Measurements from ENCODE around the gene ITPK1. TPM values are rescaled to one million over a fixed set of nuclear protein-coding genes. Genes with fewer than 3 reads are reported as not detected.

ITPK1 gene
- total RNA-seq, 2 donors from 2014 or later: 29.4 to 36.1 TPM

DNA sequence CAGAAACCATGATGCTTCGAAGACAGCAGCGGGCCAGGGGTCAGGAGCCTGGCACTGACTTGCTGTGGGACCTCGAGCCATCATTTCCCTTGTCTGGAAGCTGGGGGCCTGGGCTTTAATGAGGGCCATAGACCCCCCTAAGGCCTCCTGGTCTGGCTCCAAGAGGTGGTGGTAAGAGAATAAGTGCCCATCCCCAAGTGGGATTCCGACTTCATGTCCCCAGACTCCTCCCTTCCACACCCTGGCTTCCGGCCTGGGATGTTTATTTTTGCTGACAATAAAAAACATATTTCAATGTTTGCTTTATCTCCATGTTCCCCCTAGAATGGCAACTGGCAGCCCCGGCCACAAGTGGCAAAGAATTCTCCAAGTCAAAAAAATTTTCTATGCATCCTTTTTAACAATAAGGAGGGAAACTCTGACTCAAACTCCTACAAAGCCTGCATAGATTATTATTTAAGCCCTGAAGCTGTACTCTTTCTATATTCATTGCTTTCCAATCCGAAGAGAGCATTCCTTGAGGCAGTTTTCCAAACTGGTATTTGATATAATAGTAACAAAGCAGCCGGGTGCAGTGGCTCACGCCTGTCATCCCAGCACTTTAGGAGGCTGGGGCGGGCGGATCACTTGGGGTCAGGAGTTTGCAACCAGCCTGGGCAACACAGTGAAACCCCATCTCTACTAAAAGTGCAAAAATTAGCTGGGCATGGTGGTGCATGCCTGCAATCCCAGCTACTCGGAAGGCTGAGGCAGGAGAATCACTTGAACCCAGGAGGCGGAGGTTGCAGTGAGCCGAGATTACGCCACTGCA, 84.0 kb downstream of the ITPK1 start:
- DNase-seq (no peak), ATAC-seq (no peak)
- H3K36me3 Mint-ChIP-seq (ENCODE audit: low read depth): peaks cover 3% of the 10 kb centered on the region
- H3K9me3 ChIP-seq (ENCODE audit: control insufficient read depth, low read length, poor library complexity, severe bottlenecking): no peaks in the 10 kb centered on the region
- H3K4me1 Mint-ChIP-seq: peaks cover 24% of the 10 kb centered on the region
- H3K27me3 Mint-ChIP-seq: no peaks in the 10 kb centered on the region
- H3K27ac Mint-ChIP-seq: no peak overlapping the region
- no peak overlapping the region for H3K4me3 Mint-ChIP-seq

DNA sequence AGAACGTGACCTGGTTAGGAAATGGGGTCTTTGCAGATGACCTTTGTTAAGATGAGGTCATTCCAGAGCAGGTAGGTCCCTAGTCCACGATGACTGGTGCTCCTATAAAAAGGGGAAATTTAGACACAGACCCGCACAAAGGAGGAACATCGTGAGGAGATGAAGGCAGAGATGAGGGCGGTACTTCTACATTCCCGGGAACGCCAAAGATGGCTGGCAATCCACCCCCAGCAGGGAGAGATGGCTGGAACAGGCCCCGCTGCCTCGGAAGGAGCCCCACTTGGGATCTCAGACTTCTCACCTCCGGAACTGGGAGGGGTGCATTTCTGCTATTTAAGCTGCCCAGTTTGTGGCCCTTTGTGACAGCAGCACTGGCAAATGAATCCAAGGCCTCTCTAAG, 85.0 kb downstream of the ITPK1 start:
- ATAC-seq (no peak), DNase-seq (no peak)
- Mint-ChIP-seq H3K4me3 (no peak overlapping the region), H3K36me3 (ENCODE audit: low read depth) (peaks cover 3% of the 10 kb centered on the region), H3K27ac (no peak overlapping the region), H3K27me3 (no peaks in the 10 kb centered on the region), H3K4me1 (peaks cover 24% of the 10 kb centered on the region)
- no peaks in the 10 kb centered on the region for H3K9me3 ChIP-seq (ENCODE audit: control insufficient read depth, low read length, poor library complexity, severe bottlenecking)

DNA sequence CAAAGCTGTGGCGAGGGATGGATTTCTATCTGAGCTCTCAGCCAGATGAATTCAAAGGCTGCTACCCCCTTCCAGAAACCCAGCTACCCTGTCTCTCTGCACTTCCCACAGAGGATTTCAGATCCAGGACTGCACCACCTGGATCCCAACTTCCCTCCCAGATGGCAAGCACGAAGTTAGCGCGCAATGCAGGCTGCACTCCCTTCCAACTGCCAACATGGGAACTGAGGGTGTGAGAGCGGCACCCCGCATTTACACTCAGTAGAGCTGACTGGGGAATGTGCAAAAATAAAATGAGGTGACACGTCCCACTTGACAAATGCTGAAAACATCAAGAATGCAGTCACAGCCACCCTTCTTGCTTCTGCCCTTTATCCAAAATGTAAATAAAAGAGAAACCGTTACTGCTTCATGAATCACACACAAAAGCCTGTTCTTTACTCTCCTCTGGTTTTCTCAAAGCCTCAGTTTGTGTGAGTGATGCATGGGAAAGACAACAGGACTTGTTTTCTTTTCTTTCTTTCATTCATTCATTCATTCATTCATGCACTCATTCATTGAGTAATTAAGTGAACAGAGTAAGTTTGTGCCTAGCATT, 85.7 kb downstream of the ITPK1 start:
- no peak overlapping the region for H3K4me3 Mint-ChIP-seq
- H3K27me3 Mint-ChIP-seq: no peaks in the 10 kb centered on the region
- no peak for DNase-seq
- H3K4me1 Mint-ChIP-seq: peaks cover 27% of the 10 kb centered on the region
- no peak overlapping the region for H3K27ac Mint-ChIP-seq
- ATAC-seq: no peak
- no peaks in the 10 kb centered on the region for H3K9me3 ChIP-seq (ENCODE audit: control insufficient read depth, low read length, poor library complexity, severe bottlenecking)
- peaks cover 3% of the 10 kb centered on the region for H3K36me3 Mint-ChIP-seq (ENCODE audit: low read depth)

DNA sequence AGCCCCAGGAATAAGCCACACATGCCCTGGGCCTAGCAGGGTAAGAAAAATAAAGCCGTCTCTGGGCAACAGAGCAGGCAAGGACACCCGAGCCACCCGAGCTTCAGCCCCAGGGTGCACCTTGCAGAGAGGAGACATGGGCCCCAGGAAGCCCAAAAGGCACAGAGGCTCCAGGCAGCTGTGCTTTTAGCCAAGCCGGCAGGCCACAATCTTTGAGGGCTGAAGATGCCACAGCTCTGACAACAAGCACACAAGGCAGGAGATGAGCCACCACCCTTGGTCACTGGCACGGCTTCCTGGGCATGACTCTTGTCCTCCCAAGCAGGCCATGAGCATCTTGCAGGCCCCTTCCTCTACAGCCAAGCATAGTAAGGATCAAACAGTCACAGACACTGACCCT, 86.3 kb downstream of the ITPK1 start:
- no peak for DNase-seq
- no peaks in the 10 kb centered on the region for H3K9me3 ChIP-seq (ENCODE audit: control insufficient read depth, low read length, poor library complexity, severe bottlenecking)
- no peak overlapping the region for H3K27ac Mint-ChIP-seq
- peaks cover 3% of the 10 kb centered on the region for H3K36me3 Mint-ChIP-seq (ENCODE audit: low read depth)
- ATAC-seq: no peak
- H3K4me1 Mint-ChIP-seq: peaks cover 24% of the 10 kb centered on the region
- no peaks in the 10 kb centered on the region for H3K27me3 Mint-ChIP-seq
- no peak overlapping the region for H3K4me3 Mint-ChIP-seq

DNA sequence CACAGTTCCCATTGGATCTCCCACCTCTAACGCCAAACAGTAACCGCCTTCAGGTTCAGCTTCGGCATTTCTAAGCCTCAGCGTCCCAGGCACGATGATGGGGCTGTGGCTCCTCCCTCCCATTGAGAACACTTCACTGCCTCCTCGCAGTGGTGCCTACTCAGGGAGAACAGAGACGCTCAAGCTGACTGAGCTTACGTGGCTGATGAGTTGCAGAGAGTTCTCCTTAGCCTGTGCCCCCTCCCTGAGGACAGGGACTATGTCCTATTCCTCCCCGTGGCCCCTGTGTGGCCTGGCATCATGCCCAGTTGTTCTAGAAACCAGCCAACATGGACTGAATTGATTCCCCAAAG, 87.0 kb downstream of the ITPK1 start:
- peaks cover 3% of the 10 kb centered on the region for H3K36me3 Mint-ChIP-seq (ENCODE audit: low read depth)
- no peaks in the 10 kb centered on the region for H3K27me3 Mint-ChIP-seq
- H3K27ac Mint-ChIP-seq: no peak overlapping the region
- DNase-seq (no peak), ATAC-seq (no peak)
- H3K4me1 Mint-ChIP-seq: peaks cover 23% of the 10 kb centered on the region
- no peak overlapping the region for H3K4me3 Mint-ChIP-seq
- H3K9me3 ChIP-seq (ENCODE audit: control insufficient read depth, low read length, poor library complexity, severe bottlenecking): no peaks in the 10 kb centered on the region

DNA sequence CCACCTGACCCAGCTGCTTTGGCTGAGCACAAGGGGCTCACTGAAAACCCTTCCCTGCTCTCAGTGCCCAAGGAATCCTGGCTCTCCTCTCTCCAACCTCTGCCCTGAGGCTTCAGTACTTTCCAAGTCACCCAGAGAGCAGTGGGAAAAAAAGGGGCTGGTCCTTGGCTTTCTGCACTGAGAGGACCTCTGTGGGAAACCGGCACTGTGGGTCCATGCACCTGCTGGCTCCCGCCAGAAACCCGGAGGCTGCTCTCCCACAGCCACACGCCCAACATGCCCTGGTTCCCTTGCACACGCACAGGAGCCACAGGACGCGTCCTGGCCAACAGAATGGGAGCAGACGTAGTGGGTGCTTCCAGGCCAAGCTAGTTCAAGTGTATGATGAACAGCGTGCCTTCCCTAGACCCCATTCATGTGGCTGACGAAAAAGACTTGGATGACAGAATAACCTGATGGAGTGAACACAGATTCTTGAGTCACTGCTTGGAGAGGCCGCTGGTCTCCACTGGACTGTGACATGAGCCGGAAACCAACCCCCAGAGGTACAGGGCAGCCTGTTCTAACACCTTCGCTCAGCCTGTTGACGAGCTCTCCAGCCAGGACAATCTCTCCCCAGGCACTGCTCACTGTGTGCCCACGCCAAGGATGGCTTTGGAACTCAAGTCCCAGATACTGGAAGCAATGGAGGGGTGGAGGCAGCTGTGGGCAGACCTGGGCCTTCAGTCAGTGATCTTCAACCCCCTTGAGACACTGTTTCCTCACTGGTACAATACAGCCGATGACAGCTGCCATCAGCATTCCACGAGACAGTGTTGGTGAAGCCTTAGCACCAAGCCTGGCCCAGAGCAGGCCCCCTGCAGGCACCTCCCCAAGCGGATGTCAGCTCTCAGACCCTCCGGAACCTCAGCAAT, 87.7 kb downstream of the ITPK1 start:
- Mint-ChIP-seq H3K4me1 (peaks cover 17% of the 10 kb centered on the region), H3K27ac (no peak overlapping the region), H3K4me3 (no peak overlapping the region), H3K27me3 (no peaks in the 10 kb centered on the region), H3K36me3 (ENCODE audit: low read depth) (peaks cover 3% of the 10 kb centered on the region)
- ATAC-seq (no peak), DNase-seq (no peak)
- H3K9me3 ChIP-seq (ENCODE audit: control insufficient read depth, low read length, poor library complexity, severe bottlenecking): no peaks in the 10 kb centered on the region

DNA sequence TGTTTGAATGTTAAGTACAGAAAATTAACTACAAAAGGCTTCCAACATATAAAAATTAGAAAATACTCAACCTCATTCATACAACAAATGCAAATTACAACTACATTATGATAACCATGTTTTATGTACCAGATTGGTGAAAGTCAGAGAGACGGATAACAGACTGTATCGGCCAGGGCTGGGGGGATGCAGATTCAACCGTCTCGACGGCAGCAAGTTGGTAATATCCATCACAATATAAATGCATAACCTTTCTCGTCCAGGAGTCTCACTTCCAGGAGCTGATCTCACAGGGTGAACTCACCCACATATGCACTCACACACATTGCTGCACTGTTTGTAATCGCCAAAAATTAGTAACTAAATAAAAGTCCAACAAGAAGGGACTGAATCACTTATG, 89.4 kb downstream of the ITPK1 start:
- Mint-ChIP-seq H3K4me1 (peaks cover 18% of the 10 kb centered on the region), H3K27me3 (no peaks in the 10 kb centered on the region), H3K36me3 (ENCODE audit: low read depth) (peaks cover 3% of the 10 kb centered on the region), H3K4me3 (no peak overlapping the region), H3K27ac (no peak overlapping the region)
- H3K9me3 ChIP-seq (ENCODE audit: control insufficient read depth, low read length, poor library complexity, severe bottlenecking): no peaks in the 10 kb centered on the region
- ATAC-seq: no peak
- no peak for DNase-seq

DNA sequence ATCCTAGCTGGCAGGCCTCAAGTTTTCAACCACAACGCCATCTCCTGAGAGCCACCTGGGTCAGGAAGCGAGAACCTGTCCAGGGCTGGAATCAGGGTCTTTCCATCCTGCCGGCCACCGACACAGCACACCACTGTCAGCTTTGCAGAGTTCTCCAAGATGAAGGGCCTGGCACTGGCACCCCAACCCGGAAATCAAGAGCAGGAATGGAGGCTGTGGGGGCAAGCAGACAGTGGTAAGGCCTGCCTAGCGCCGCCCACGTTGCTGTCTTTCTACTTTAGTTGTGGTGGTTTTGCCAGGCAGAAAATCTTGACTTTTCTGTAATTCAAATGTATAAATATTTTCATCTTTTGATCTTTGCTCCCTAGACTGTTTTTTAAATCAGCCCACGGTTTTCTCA, 90.7 kb downstream of the ITPK1 start:
- DNase-seq: no peak
- no peak overlapping the region for H3K4me3 Mint-ChIP-seq

DNA sequence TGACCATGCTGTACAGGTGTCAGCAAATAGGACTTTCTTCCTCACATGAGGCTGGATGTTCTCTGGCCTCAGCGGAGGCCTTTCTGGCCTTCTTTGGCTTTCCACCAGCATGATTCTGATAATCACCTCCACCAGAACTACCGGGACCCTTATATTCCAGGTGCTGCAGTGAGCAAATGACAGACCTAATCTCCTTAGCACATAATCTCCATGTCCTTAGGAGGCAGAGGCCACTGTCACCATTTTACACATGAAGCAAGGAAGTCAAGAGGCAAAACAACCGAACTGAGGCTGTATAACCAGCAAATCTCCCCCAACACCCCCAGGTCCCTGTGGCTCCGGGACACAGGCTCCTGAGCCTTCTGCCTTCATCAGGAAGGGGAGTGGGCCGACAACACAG, 91.2 kb downstream of the ITPK1 start:
- H3K9me3 ChIP-seq (ENCODE audit: control insufficient read depth, low read length, poor library complexity, severe bottlenecking): no peaks in the 10 kb centered on the region
- Mint-ChIP-seq H3K27me3 (no peaks in the 10 kb centered on the region), H3K4me3 (no peak overlapping the region), H3K4me1 (peaks cover 18% of the 10 kb centered on the region), H3K36me3 (ENCODE audit: low read depth) (no peaks in the 10 kb centered on the region), H3K27ac (no peak overlapping the region)
- no peak for DNase-seq
- no peak for ATAC-seq

More for the DNA sequence above, 90.7 kb downstream of the ITPK1 start:
- H3K9me3 ChIP-seq (ENCODE audit: control insufficient read depth, low read length, poor library complexity, severe bottlenecking): no peaks in the 10 kb centered on the region
- no peaks in the 10 kb centered on the region for H3K36me3 Mint-ChIP-seq (ENCODE audit: low read depth)
- no peaks in the 10 kb centered on the region for H3K27me3 Mint-ChIP-seq
- peak overlapping the region; percentile 19 for H3K27ac Mint-ChIP-seq
- no peak for ATAC-seq
- H3K4me1 Mint-ChIP-seq: peaks cover 18% of the 10 kb centered on the region

DNA sequence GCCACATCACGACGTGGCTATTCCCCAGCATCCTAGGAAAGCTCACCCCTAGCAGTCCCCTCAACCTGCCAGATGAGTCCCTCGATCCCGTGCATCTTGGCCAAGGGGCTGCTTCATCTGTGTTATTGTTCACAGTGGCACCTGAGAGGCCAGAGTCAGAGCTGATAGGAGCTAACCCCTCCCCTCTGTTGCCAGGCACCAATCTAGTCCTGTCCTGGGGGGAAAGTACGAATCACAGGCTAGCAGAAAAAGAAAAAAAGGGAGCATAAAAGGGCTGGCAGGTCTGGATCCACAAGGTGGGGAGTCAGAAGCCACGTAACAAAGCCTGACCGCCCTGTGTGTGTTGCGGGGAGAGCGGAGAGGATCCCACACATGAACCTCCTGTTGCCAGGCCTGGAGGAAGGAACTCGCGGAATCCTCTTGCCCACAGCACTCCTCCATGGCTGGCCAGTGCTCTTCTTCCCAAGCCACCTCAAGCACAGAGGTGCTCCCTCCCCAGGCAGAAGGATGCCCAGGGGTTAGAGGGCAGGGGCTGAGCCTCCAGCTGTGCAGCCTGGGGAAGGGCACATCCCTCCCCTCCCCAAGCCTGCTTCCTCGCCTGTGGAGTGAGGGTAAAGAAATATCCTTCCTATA, 91.8 kb downstream of the ITPK1 start:
- H3K4me3 Mint-ChIP-seq: no peak overlapping the region
- no peak for ATAC-seq
- H3K27me3 Mint-ChIP-seq: no peaks in the 10 kb centered on the region
- H3K27ac Mint-ChIP-seq: no peak overlapping the region
- H3K4me1 Mint-ChIP-seq: peaks cover 16% of the 10 kb centered on the region
- H3K9me3 ChIP-seq (ENCODE audit: control insufficient read depth, low read length, poor library complexity, severe bottlenecking): no peaks in the 10 kb centered on the region
- no peaks in the 10 kb centered on the region for H3K36me3 Mint-ChIP-seq (ENCODE audit: low read depth)
- no peak for DNase-seq

DNA sequence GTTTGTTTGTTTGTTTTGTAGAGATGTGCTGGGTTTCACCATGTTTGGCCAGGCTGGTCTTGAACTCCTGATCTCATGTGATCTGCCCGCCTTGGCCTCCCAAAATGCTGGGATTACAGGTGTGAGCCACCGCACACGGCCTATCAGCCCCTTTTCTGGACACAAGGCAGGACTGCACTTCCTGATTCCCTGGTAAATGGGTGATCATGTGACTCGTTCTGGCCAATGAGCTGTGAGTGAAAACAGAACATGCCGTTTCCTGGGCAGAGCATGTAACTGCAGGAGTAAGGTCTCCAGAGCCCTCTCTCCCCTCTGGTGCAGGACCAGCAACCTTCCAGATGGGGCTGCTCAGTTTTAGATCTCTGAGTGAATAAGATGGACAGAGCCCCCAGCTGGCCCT, 92.7 kb downstream of the ITPK1 start:
- peak overlapping the region; percentile 14 for H3K27ac Mint-ChIP-seq
- no peaks in the 10 kb centered on the region for H3K36me3 Mint-ChIP-seq (ENCODE audit: low read depth)
- no peaks in the 10 kb centered on the region for H3K27me3 Mint-ChIP-seq
- no peaks in the 10 kb centered on the region for H3K9me3 ChIP-seq (ENCODE audit: control insufficient read depth, low read length, poor library complexity, severe bottlenecking)
- no peak for DNase-seq
- ATAC-seq: no peak
- H3K4me1 Mint-ChIP-seq: peaks cover 16% of the 10 kb centered on the region
- no peak overlapping the region for H3K4me3 Mint-ChIP-seq

DNA sequence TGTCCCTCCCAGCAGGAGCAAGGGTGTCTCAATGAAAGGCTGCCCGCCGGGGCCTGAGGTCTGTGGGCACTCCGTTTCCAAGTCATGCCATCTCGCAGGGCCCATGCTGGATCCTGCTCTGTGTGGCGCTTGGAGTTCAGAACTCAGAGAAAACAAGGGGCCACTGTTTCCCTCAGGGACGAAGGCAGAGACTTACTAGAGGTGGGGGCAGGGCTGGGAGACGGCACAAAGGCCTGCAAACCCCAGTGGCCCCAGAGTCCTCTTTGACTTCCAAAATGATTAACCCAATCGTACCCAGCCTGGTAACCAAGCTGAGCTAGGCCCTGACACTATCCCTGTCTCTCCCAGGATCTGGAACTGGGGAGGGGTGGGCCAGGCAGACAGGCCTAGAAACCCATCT, 95.8 kb downstream of the ITPK1 start:
- no peaks in the 10 kb centered on the region for H3K9me3 ChIP-seq (ENCODE audit: control insufficient read depth, low read length, poor library complexity, severe bottlenecking)
- DNase-seq (no peak), ATAC-seq (no peak)
- no peaks in the 10 kb centered on the region for H3K27me3 Mint-ChIP-seq
- no peak overlapping the region for H3K4me3 Mint-ChIP-seq
- peaks cover 2% of the 10 kb centered on the region for H3K36me3 Mint-ChIP-seq (ENCODE audit: low read depth)
- peaks cover 20% of the 10 kb centered on the region for H3K4me1 Mint-ChIP-seq
- no peak overlapping the region for H3K27ac Mint-ChIP-seq

DNA sequence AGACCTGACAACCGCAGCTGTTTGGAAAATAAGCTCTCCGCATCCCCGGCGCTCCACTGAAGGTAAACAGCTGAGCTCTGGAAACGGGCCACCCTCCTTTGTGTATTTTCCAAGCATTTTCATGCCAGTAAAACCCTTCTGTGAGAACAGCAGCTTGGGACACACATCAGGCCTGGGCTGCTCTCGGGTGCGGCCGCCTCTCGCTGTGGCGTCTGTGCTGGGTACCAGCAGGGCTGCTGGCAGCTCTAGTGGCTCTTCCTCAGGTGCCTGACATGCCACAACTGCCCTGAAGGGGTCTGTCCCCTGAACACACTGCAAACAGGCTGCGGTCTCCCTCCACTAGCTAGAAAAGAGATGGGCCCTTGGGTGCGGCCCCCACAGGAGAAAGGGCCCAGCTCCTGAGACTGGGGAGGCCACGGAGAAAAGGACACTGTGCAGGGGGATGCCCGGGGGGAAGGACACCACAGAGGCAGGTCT, 96.3 kb downstream of the ITPK1 start:
- no peak overlapping the region for H3K4me3 Mint-ChIP-seq
- peaks cover 24% of the 10 kb centered on the region for H3K4me1 Mint-ChIP-seq
- H3K27ac Mint-ChIP-seq: no peak overlapping the region
- no peak for DNase-seq
- no peak for ATAC-seq
- peaks cover 2% of the 10 kb centered on the region for H3K36me3 Mint-ChIP-seq (ENCODE audit: low read depth)
- no peaks in the 10 kb centered on the region for H3K9me3 ChIP-seq (ENCODE audit: control insufficient read depth, low read length, poor library complexity, severe bottlenecking)
- no peaks in the 10 kb centered on the region for H3K27me3 Mint-ChIP-seq
